Neural crest cell (in vitro differentiated cells): ENCODE measurements around the gene SLC6A11. TPM values are rescaled to one million over a fixed set of nuclear protein-coding genes. Genes with fewer than 3 reads are reported as not detected.

Experiments
- DNase-seq: peaks from one replicate; pipeline ENCODE4 v3.0.0; 2021; ENCODE audit warnings: low read depth, mixed read lengths, low spot score
- H3K27ac Mint-ChIP-seq: one replicate; pipeline ENCODE4 v1.8.0; 2021; ENCODE audit warnings: mild to moderate bottlenecking, mixed read lengths; ENCODE audit not compliant: unreplicated experiment
- H3K27me3 Mint-ChIP-seq: 2 replicates; pipeline ENCODE4 v1.8.0; 2021; ENCODE audit warnings: low read depth, mild to moderate bottlenecking, mixed read lengths
- H3K36me3 Mint-ChIP-seq: 2 replicates; pipeline ENCODE4 v1.8.0; 2021; ENCODE audit warnings: low read depth, mild to moderate bottlenecking, mixed read lengths
- H3K4me1 Mint-ChIP-seq: 2 replicates; pipeline ENCODE4 v1.8.0; 2021; ENCODE audit warnings: mixed read lengths
- H3K4me3 Mint-ChIP-seq: one replicate; pipeline ENCODE4 v1.8.0; 2021; ENCODE audit warnings: mild to moderate bottlenecking, mixed read lengths
- H3K9me3 Mint-ChIP-seq: 2 replicates; pipeline ENCODE4 v1.8.0; 2021; ENCODE audit warnings: mixed read lengths
- total RNA-seq: library from RNA; stranded (reverse); gene quantifications from 2 replicates; pipeline ENCODE4 v1.2.1, GENCODE V29; 2021
- TF ChIP-seq, protein P1 (sequence below): fragments of 200-600 bp; sonication (generic); conservative IDR thresholded peaks from 2 replicates; pipeline ENCODE4 v1.5.0; 2021; ENCODE audit warnings: antibody characterized with exemption, mild to moderate bottlenecking

SLC6A11 gene
- total RNA-seq, 1 donor from 2014 or later = 2.1 TPM

DNA sequence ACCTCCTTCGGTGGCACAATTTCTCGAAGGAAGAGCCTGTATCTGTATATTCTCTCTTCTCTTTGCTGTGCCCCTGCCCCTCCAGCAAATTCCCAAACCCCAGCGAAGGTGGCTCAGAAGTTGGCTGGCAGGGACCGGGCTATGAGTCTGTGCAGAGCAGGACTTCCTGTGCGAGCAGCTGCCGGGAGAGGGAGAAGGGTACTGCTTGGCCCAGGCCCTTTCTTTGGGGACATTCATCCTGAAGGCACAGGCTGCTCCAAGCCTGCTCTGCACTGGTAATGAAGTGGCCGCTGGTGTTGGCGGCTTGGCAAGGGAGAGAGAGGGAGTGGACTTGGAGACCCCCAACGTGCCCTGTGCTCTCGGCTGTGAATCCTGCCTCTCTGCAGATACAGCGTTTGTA lies 1.5 kb downstream of the SLC6A11 start:
- Mint-ChIP-seq H3K36me3 (no peaks in the 10 kb centered on the region), H3K4me3 (peak overlapping the region; percentile 56), H3K27me3 (peaks cover 72% of the 10 kb centered on the region), H3K27ac (no peak overlapping the region), H3K4me1 (no peaks in the 10 kb centered on the region), H3K9me3 (no peaks in the 10 kb centered on the region)
- no peak for DNase-seq
- TF ChIP-seq, protein P1, sequence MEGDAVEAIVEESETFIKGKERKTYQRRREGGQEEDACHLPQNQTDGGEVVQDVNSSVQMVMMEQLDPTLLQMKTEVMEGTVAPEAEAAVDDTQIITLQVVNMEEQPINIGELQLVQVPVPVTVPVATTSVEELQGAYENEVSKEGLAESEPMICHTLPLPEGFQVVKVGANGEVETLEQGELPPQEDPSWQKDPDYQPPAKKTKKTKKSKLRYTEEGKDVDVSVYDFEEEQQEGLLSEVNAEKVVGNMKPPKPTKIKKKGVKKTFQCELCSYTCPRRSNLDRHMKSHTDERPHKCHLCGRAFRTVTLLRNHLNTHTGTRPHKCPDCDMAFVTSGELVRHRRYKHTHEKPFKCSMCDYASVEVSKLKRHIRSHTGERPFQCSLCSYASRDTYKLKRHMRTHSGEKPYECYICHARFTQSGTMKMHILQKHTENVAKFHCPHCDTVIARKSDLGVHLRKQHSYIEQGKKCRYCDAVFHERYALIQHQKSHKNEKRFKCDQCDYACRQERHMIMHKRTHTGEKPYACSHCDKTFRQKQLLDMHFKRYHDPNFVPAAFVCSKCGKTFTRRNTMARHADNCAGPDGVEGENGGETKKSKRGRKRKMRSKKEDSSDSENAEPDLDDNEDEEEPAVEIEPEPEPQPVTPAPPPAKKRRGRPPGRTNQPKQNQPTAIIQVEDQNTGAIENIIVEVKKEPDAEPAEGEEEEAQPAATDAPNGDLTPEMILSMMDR = no peak

DNA sequence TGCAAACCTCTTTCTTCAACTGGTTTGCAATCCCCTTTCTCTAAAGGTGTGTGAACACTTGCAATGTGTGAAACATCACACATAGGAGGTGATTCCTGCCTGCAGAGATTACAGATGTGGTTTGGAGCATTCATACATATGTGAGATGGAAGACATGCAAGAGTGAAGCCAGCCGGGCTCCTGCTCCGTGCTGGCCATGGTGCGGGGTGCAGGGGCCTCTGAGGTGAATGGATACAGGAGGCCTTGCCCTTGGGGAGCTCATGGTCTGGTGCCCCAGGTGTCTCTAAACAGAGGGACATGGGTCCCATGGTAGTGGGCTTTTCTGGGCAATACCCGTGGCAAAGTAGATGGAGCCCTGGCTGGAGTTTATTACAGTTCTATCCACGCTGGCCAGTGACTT lies 6.0 kb downstream of the SLC6A11 start:
- H3K4me3 Mint-ChIP-seq = no peak overlapping the region
- TF ChIP-seq, protein P1 = no peak
- H3K27me3 Mint-ChIP-seq = peaks cover 42% of the 10 kb centered on the region
- no peak overlapping the region for H3K27ac Mint-ChIP-seq
- H3K9me3 Mint-ChIP-seq = peaks cover 5% of the 10 kb centered on the region
- no peaks in the 10 kb centered on the region for H3K4me1 Mint-ChIP-seq
- no peak for DNase-seq
- H3K36me3 Mint-ChIP-seq = no peaks in the 10 kb centered on the region

DNA sequence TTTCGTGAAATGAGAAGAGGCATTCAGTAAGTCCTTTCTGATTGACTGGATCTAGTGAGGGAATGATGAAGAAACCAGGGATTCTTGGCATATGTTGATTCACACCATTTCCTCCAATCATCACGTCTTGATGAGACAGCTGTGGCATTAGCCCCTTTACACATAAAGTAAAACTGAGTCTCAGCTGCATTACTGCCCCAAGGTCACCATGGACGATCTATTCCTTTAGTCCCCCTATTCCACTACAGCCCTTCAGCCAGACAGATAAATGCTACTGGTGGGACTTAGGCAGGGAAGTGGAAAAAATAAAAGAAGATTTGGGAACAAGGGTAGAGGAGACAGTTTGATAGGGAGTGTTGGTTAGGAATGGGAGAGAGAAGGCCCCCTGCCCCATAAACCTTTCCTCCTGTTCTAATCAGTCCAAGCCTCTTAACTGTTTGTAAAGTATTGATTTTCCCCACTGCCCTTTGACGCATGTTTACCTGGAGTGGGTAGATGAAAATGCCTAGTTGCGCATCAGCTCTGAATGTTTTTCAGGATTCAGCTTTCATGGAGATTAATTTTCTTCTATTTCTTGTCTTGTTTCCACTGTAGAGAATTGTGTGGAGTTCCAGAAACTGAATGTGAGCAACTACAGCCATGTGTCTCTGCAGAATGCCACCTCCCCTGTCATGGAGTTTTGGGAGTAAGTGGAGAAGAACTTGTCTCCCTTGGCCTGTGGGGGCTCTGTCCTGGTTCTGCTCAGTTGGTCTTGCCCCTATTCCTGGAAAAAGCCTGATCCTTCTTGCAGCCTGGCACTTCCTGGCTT lies 6.9 kb downstream of the SLC6A11 start:
- DNase-seq = no peak
- Mint-ChIP-seq H3K9me3 (peaks cover 5% of the 10 kb centered on the region), H3K27ac (no peak overlapping the region), H3K4me3 (no peak overlapping the region), H3K27me3 (peaks cover 33% of the 10 kb centered on the region), H3K36me3 (no peaks in the 10 kb centered on the region), H3K4me1 (no peaks in the 10 kb centered on the region)
- TF ChIP-seq, protein P1 = no peak

DNA sequence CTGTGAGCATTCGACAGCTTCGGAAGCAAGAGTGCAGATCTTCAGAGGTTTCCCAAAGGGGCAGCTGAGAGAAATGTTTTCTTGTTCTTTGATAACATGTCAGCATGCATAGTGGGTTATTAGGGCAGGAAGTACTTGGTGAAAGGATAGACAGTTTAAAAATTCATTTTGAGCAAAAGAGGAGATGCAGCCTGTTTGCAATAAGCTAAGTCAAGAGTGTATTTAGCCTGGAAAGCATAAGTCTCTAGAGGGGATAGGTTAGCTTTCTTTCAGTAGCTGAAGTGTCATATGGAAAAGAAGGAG lies 7.4 kb downstream of the SLC6A11 start:
- no peak for DNase-seq
- peaks cover 28% of the 10 kb centered on the region for H3K27me3 Mint-ChIP-seq
- H3K27ac Mint-ChIP-seq = no peak overlapping the region
- no peaks in the 10 kb centered on the region for H3K4me1 Mint-ChIP-seq
- TF ChIP-seq, protein P1 = no peak
- H3K36me3 Mint-ChIP-seq = no peaks in the 10 kb centered on the region
- H3K4me3 Mint-ChIP-seq = no peak overlapping the region
- H3K9me3 Mint-ChIP-seq = peaks cover 5% of the 10 kb centered on the region

DNA sequence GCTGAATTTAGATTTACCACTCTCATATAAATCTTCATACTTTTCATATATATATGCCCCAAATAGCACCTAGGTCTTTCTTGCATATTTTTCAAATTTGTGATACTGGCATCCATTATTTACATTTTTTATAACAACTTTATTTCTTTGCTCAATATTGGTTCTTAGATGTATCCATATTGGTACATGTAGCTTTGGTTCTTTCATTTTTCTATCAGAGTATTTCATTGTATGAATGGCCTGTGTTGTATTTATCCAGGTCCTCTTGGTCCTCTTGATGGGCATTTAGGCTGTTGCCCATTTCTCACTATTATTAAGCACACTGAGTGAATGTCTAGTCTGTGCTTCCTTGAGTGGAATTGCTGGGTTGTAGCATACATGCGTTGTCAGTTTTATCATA lies 8.4 kb downstream of the SLC6A11 start:
- no peaks in the 10 kb centered on the region for H3K36me3 Mint-ChIP-seq
- no peaks in the 10 kb centered on the region for H3K4me1 Mint-ChIP-seq
- peaks cover 5% of the 10 kb centered on the region for H3K9me3 Mint-ChIP-seq
- peaks cover 18% of the 10 kb centered on the region for H3K27me3 Mint-ChIP-seq
- TF ChIP-seq, protein P1 = no peak
- no peak for DNase-seq
- no peak overlapping the region for H3K27ac Mint-ChIP-seq
- no peak overlapping the region for H3K4me3 Mint-ChIP-seq
